HEK293T (cell line): ENCODE data around the gene BPIFB4.

Experiments used
- CTCF ChIA-PET: fragments of 350-600 bp; formaldehyde crosslinking; extraction: SDS; loops from one replicate; lab custom pipeline; 2021; ENCODE audit warnings: antibody characterized with exemption, inconsistent platforms; lab: Yijun Ruan, JAX
- POLR2A ChIA-PET: fragments of 350-600 bp; formaldehyde crosslinking; extraction: SDS; loops from one replicate; lab custom pipeline; 2020; ENCODE audit warnings: antibody characterized with exemption, inconsistent platforms; lab: Yijun Ruan, JAX
- DNase-seq: peaks from one replicate; pipeline ENCODE4 v3.0.0; 2012; ENCODE audit warnings: mixed read lengths; ENCODE audit errors: extremely low spot score
- ARNT ChIP-seq: fragments of 450-650 bp; IDR thresholded peaks from 2 replicates; pipeline ENCODE4 v1.6.1; 2017; ENCODE audit warnings: mild to moderate bottlenecking
- BHLHE40 ChIP-seq: fragments of 450-650 bp; IDR thresholded peaks from 2 replicates; pipeline ENCODE4 v1.6.1; 2016; ENCODE audit warnings: mild to moderate bottlenecking, moderate library complexity, borderline replicate concordance
- CTBP1 ChIP-seq: fragments of 450-650 bp; IDR thresholded peaks from 2 replicates; pipeline ENCODE4 v1.6.1; 2016; ENCODE audit warnings: borderline replicate concordance
- ELF4 ChIP-seq: fragments of 450-650 bp; IDR thresholded peaks from 2 replicates; pipeline ENCODE4 v1.6.1; 2017; ENCODE audit warnings: antibody characterized with exemption
- FOXA1 ChIP-seq: fragments of 450-650 bp; IDR thresholded peaks from 2 replicates; pipeline ENCODE4 v1.6.1; 2016; ENCODE audit warnings: mild to moderate bottlenecking
- FOXK2 ChIP-seq: fragments of 450-650 bp; IDR thresholded peaks from 2 replicates; pipeline ENCODE4 v1.6.1; 2016; ENCODE audit warnings: mild to moderate bottlenecking
- FOXM1 ChIP-seq: fragments of 450-650 bp; IDR thresholded peaks from 2 replicates; pipeline ENCODE4 v1.6.1; 2017; ENCODE audit warnings: mild to moderate bottlenecking, borderline replicate concordance
- HDGF ChIP-seq: fragments of 450-650 bp; IDR thresholded peaks from 2 replicates; pipeline ENCODE4 v1.6.1; 2017; ENCODE audit warnings: antibody characterized with exemption, borderline replicate concordance
- L3MBTL2 ChIP-seq: fragments of 450-650 bp; conservative IDR thresholded peaks from 2 replicates; pipeline ENCODE4 v1.6.1; 2016; ENCODE audit warnings: mild to moderate bottlenecking
- LEF1 ChIP-seq: fragments of 450-650 bp; IDR thresholded peaks from 2 replicates; pipeline ENCODE4 v1.6.1; 2017; ENCODE audit warnings: mild to moderate bottlenecking, borderline replicate concordance
- NFRKB ChIP-seq: fragments of 450-650 bp; IDR thresholded peaks from 2 replicates; pipeline ENCODE4 v1.6.1; 2016; ENCODE audit warnings: mild to moderate bottlenecking, moderate library complexity
- SP1 ChIP-seq: fragments of 450-650 bp; IDR thresholded peaks from 2 replicates; pipeline ENCODE4 v1.6.1; 2017
- SUZ12 ChIP-seq: fragments of 450-650 bp; IDR thresholded peaks from 2 replicates; pipeline ENCODE4 v1.6.1; 2016; ENCODE audit warnings: mild to moderate bottlenecking
- TARDBP ChIP-seq: fragments of 450-650 bp; IDR thresholded peaks from 2 replicates; pipeline ENCODE4 v1.6.1; 2016
- ZNF384 ChIP-seq: fragments of 450-650 bp; IDR thresholded peaks from 2 replicates; pipeline ENCODE4 v1.6.1; 2016
- TF ChIP-seq, protein P1 (sequence below): fragments of 450-650 bp; IDR thresholded peaks from 2 replicates; pipeline ENCODE4 v1.6.1; 2016

The BPIFB4 gene

DNA sequence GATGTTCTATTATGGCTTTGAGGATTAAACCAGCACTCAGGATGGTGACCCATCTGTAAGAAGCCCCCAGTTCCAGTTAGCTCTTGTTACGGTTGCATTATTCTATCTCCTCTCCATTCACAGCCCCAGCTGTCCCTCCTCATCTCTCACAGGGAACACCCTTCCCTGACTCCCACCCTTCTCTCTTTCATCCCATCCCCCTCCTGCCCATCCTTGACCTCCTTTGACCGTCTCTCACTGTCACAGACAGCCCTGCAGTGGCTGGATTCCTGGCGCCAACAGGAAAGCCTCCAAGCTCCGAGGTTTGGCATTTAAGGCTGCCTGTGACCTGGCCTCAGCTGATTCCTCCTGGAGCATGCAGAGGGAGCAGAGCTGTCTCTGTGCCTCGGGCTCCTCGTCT, 4.2 kb upstream of the BPIFB4 start:
- DNase-seq = no peak
- ChIA-PET CTCF (no interaction called here), POLR2A (no interaction called here)
- TF ChIP-seq ARNT (no peak), LEF1 (no peak), ELF4 (no peak), BHLHE40 (no peak), ZNF384 (no peak), HDGF (no peak), L3MBTL2 (no peak), SUZ12 (no peak), SP1 (no peak), NFRKB (no peak), TARDBP (no peak), CTBP1 (no peak), FOXM1 (no peak), FOXK2 (no peak), FOXA1 (no peak)
- TF ChIP-seq, protein P1, sequence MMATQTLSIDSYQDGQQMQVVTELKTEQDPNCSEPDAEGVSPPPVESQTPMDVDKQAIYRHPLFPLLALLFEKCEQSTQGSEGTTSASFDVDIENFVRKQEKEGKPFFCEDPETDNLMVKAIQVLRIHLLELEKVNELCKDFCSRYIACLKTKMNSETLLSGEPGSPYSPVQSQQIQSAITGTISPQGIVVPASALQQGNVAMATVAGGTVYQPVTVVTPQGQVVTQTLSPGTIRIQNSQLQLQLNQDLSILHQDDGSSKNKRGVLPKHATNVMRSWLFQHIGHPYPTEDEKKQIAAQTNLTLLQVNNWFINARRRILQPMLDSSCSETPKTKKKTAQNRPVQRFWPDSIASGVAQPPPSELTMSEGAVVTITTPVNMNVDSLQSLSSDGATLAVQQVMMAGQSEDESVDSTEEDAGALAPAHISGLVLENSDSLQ = no peak

DNA sequence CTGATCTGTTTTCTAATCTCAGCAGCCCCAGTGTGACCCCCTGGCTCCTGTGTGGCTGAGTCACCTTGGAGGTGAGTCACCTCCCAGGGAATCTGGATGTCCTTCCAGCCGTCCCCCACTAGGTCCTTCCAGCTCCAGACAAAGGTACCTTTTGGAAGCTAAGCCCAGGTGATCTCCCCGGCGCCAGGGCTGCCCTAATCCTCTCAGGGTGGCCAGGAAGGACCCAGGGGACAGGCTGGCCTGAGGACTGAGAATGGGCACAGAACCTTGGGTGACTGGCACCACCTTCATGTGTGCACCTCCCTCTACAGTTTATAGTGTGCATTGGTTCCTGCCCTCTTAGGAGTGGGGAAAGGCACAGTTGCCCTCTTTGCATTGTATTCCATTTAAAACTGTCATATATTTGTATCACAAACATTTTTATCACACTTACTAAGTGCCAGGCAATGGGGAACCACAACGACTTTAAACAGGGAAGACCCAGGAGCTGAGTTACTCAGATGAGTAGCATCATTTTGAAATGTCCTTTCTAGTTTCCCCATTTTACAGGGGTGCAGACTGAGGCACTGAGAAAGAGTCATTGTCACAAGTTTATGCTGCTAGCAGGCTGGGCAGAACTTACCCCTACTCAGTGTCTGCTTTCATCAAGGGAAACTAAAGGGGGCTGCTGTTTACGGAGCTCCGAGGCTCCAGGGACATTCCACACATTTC, 2.6 kb upstream of the BPIFB4 start:
- ChIA-PET POLR2A (no interaction called here), CTCF (interaction anchor here (1.5 kb wide), 1 partner anchor 175 kb away, joined by 4 read pairs; no protein-coding TSS in a partner anchor)
- TF ChIP-seq BHLHE40 = no peak
- TF ChIP-seq, protein P1 = no peak
- DNase-seq = peak; percentile 25

DNA sequence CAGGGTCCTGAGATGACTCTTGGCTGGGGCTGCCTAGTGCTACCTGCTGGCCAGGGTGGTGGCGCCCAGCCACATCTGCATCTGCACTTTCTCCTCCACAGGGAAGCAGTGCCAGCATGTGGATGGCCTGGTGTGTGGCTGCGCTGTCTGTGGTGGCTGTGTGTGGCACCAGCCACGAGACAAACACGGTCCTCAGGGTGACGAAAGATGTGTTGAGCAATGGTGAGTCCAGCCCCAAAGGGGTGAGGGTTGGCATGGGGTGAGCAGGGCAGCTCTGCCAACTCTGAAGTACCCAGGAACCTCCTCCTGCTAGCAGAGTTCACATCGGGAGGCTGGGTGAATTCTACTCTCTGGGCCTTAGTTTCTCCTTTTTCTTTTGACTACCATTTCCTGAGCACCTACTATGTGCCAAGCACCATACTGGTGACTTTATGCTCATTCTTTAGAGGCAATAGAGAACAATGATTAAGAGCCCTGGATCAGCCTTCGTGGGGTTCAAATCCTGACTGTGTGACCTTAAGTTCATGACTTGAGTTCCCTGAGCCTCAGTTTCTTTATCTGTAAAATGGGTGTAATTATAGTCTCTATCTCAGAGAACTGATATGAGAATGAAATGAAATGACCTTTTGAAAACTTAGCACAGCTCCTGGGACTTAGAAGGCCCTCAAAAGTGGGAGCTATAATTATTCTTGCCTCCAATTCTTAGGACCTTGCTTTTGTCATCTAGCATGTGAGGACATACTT, 2.1 kb downstream of the BPIFB4 start:
- DNase-seq = no peak
- ChIA-PET CTCF (no interaction called here), POLR2A (no interaction called here)
- TF ChIP-seq L3MBTL2 = no peak
- TF ChIP-seq HDGF = no peak
- no peak for TF ChIP-seq FOXA1

DNA sequence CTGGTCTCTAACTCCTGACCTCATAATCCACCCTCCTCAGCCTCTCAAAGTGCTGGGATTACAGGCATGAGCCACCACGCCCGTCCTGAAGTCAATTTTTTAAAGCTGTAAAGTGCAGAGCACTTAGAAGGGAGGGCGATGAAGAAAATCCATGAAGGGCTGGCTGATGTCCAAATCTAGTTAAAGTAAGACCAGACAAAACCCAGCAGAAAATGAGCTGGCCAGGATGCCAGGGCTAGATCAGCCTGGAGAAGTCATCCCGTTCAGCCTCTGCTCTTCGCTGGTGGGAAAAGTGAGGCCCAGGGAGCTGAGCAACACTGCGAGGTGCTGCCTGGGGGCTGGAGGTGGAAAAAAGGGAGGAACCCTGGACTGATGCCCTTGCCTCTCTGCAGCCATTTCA, 3.1 kb downstream of the BPIFB4 start:
- TF ChIP-seq SP1 (no peak), SUZ12 (no peak), FOXK2 (no peak), LEF1 (no peak)
- ChIA-PET POLR2A (no interaction called here), CTCF (no interaction called here)
- no peak for DNase-seq

DNA sequence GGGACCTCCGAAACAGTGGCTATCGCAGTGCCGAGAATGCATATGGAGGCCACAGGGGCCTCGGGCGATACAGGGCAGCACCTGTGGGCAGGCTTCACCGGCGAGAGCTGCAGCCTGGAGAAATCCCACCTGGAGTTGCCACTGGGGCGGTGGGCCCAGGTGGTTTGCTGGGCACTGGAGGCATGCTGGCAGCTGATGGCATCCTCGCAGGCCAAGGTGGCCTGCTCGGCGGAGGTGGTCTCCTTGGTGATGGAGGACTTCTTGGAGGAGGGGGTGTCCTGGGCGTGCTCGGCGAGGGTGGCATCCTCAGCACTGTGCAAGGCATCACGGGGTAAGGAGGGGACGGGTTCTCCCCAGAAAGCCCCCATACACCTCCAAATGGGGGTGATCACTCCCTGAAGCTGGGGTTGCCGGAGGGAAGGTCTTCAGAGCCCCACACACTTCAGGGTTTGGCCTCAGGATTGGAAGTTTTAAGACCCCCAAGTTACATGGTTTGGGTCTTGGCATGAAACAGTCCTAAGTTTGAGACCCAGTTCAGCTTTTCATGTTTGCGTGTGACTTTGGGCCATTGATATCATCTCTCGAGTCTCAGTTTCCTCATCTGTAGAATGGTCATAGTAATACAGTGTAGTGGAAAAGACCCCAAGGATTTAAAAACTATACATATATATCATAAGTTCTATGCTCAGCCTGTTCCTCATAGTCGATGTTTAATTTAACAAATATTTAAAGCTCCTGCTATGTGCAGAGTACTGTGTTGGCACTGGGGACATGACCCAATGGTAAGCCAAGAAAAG, 4.3 kb downstream of the BPIFB4 start:
- ChIA-PET CTCF (no interaction called here), POLR2A (no interaction called here)
- TF ChIP-seq CTBP1 = no peak
- TF ChIP-seq HDGF = no peak
- no peak for TF ChIP-seq ELF4
- no peak for TF ChIP-seq L3MBTL2
- TF ChIP-seq FOXA1 = no peak
- no peak for DNase-seq

DNA sequence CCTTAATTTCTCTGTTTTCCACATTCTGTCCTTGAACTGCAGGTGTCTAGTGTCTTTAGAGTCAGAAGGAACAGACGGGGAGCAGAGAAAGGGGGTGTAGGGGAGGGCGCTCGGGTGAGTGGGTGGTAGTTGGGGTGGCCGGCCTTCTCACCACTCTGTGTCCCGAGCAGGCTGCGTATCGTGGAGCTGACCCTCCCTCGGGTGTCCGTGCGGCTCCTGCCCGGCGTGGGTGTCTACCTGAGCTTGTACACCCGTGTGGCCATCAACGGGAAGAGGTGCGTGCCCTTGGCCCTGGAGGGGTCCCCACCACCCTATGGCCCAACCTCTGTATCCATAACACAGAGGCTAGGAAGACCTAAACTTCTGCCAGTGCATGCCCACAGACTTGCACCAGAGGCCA, 5.3 kb downstream of the BPIFB4 start:
- ChIA-PET CTCF (no interaction called here), POLR2A (no interaction called here)
- DNase-seq = no peak
- no peak for TF ChIP-seq SUZ12

DNA sequence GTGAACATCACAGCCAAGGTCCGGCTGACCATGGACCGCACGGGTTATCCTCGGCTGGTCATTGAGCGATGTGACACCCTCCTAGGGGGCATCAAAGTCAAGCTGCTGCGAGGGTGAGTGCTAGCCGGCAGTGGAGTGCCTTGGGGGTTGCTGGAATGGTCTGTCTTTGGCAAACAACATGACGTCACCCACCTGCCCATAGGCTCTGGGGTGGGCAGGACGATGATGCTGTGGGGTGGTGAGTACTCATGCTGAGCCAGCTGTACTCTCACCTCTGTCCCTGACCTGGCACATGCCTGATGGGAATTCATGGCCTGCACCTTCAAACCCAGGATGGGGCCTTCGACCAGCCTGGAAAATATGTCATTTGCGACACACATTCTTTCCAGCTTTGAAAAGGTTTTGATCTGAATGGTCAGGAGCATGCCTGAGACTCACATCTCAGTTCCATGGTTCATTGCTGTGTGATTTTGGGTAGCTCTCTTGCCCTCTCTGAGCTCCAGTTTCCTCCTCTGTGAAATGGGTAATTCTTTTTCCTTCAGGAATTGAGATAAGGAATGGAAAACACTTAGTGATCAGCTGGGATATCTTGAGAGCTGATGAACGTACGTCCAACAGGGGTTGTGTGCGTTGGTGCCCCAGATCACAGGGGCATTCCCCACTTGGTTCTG, 6.7 kb downstream of the BPIFB4 start:
- TF ChIP-seq TARDBP = no peak
- TF ChIP-seq ELF4 = no peak
- no peak for TF ChIP-seq ARNT
- TF ChIP-seq ZNF384 = no peak
- no peak for TF ChIP-seq L3MBTL2
- no peak for TF ChIP-seq BHLHE40
- no peak for TF ChIP-seq FOXA1
- no peak for TF ChIP-seq CTBP1
- no peak for TF ChIP-seq SUZ12
- TF ChIP-seq FOXK2 = no peak
- TF ChIP-seq NFRKB = no peak
- no peak for TF ChIP-seq SP1
- no peak for DNase-seq
- ChIA-PET CTCF (no interaction called here), POLR2A (no interaction called here)
